Brain pericyte (primary cell): ENCODE results near the gene AKAP13.
"Not testable (repeated sequence)": the region's sequence is repeated elsewhere in the genome, so short reads cannot be mapped to it uniquely, and the experiment has no call there.

Experiments
- DNase-seq: peaks from one replicate; pipeline ENCODE4 v3.0.0-alpha.2; 2012; ENCODE audit warnings: low read depth, low spot score

Gene AKAP13

GRCh38 chr15:85441854-85442253, 61.5 kb downstream of the AKAP13 start:
- DNase-seq, result not testable (repeated sequence)

GRCh38 chr15:85443046-85443445, 62.6 kb downstream of the AKAP13 start:
- DNase-seq, result no peak

- no peak for DNase-seq
These were observed 63.2 kb downstream of the AKAP13 start for GRCh38 chr15:85443593-85444087.

- no peak for DNase-seq
These were observed 63.8 kb downstream of the AKAP13 start for GRCh38 chr15:85444122-85444745.

- no peak for DNase-seq
These were observed 65.0 kb downstream of the AKAP13 start for GRCh38 chr15:85445361-85445760.

- no peak for DNase-seq
These were observed 70.8 kb downstream of the AKAP13 start for GRCh38 chr15:85451099-85451700.

- DNase-seq, result no peak
These were observed 72.0 kb downstream of the AKAP13 start for GRCh38 chr15:85452436-85452835.

GRCh38 chr15:85453144-85453872, 72.9 kb downstream of the AKAP13 start:
- no peak for DNase-seq

- no peak for DNase-seq
These were observed 74.0 kb downstream of the AKAP13 start for GRCh38 chr15:85454403-85454802.

- no peak for DNase-seq
These were observed 75.5 kb downstream of the AKAP13 start for GRCh38 chr15:85455891-85456290.

GRCh38 chr15:85456798-85457197, 76.4 kb downstream of the AKAP13 start:
- no peak for DNase-seq

GRCh38 chr15:85457392-85457968, 77.1 kb downstream of the AKAP13 start:
- no peak for DNase-seq

GRCh38 chr15:85458764-85459163, 78.4 kb downstream of the AKAP13 start:
- DNase-seq, result no peak

GRCh38 chr15:85462029-85462428, 81.6 kb downstream of the AKAP13 start:
- DNase-seq, result no peak

- no peak for DNase-seq
These were observed 83.0 kb downstream of the AKAP13 start for GRCh38 chr15:85463276-85463892.

GRCh38 chr15:85463976-85464375, 83.6 kb downstream of the AKAP13 start:
- DNase-seq, result no peak

GRCh38 chr15:85464471-85464870, 84.1 kb downstream of the AKAP13 start:
- no peak for DNase-seq

- no peak for DNase-seq
These were observed 90.3 kb downstream of the AKAP13 start for GRCh38 chr15:85470563-85471271.

- DNase-seq, result no peak
These were observed 91.9 kb downstream of the AKAP13 start for GRCh38 chr15:85472349-85472748.

- peak; percentile 24 for DNase-seq
These were observed 93.1 kb downstream of the AKAP13 start for GRCh38 chr15:85473455-85473854.

GRCh38 chr15:85474700-85475316, 94.4 kb downstream of the AKAP13 start:
- DNase-seq, result no peak
